GM15510 (cell line): ENCODE measurements around the gene RAD51B.

Experiments
- POLR2A ChIP-seq: IDR thresholded peaks from 3 replicates; pipeline ENCODE4 v1.6.1; 2011; ENCODE audit warnings: borderline replicate concordance; ENCODE audit not compliant: insufficient read length; ENCODE audit errors: extremely low read depth

RAD51B gene

GRCh38 chr14:68655021-68655831, 835.6 kb downstream of the RAD51B start:
- no peak for TF ChIP-seq POLR2A

GRCh38 chr14:68655911-68656316, 836.3 kb downstream of the RAD51B start:
- no peak for TF ChIP-seq POLR2A

- TF ChIP-seq POLR2A, result no peak
Measured at GRCh38 chr14:68656452-68656851, 836.9 kb downstream of the RAD51B start.

GRCh38 chr14:68657300-68658028, 837.9 kb downstream of the RAD51B start:
- TF ChIP-seq POLR2A, result no peak

GRCh38 chr14:68658029-68658509, 838.5 kb downstream of the RAD51B start:
- no peak for TF ChIP-seq POLR2A

- no peak for TF ChIP-seq POLR2A
Measured at GRCh38 chr14:68658943-68659931, 839.7 kb downstream of the RAD51B start.

- TF ChIP-seq POLR2A, result no peak
Measured at GRCh38 chr14:68660495-68660894, 840.9 kb downstream of the RAD51B start.

GRCh38 chr14:68661226-68662225, 841.9 kb downstream of the RAD51B start:
- no peak for TF ChIP-seq POLR2A

- TF ChIP-seq POLR2A, result no peak
Measured at GRCh38 chr14:68662392-68662791, 842.8 kb downstream of the RAD51B start.

GRCh38 chr14:68663385-68664076, 844.0 kb downstream of the RAD51B start:
- TF ChIP-seq POLR2A, result no peak

- TF ChIP-seq POLR2A, result no peak
Measured at GRCh38 chr14:68664225-68664681, 844.7 kb downstream of the RAD51B start.

GRCh38 chr14:68665131-68665530, 845.6 kb downstream of the RAD51B start:
- TF ChIP-seq POLR2A, result no peak

GRCh38 chr14:68665792-68666204, 846.2 kb downstream of the RAD51B start:
- TF ChIP-seq POLR2A, result no peak
